ENCODE data around the gene PIM3.
A peak's percentile ranks its signal among the peaks of the same experiment; 100 is the strongest.
"Not testable (repeated sequence)": the region's sequence is repeated elsewhere in the genome, so short reads cannot be mapped to it uniquely, and the experiment has no call there.

PIM3 gene

GRCh38 chr22:49981799-49982198 is 21.2 kb downstream of the PIM3 start:
- DNase-seq (ENCODE audit: extremely low read depth in 1 of 2, low read depth in 1 of 2) = not testable (repeated sequence)

- no peak for DNase-seq (ENCODE audit: extremely low read depth in 1 of 2, low read depth in 1 of 2)
Measured at GRCh38 chr22:49983148-49984042, 22.8 kb downstream of the PIM3 start.

GRCh38 chr22:49986325-49986724 is 25.8 kb downstream of the PIM3 start:
- DNase-seq (ENCODE audit: extremely low read depth in 1 of 2, low read depth in 1 of 2) = no peak

- not testable (repeated sequence) for DNase-seq (ENCODE audit: extremely low read depth in 1 of 2, low read depth in 1 of 2)
Measured at GRCh38 chr22:49989826-49990225, 29.3 kb downstream of the PIM3 start.

DNA sequence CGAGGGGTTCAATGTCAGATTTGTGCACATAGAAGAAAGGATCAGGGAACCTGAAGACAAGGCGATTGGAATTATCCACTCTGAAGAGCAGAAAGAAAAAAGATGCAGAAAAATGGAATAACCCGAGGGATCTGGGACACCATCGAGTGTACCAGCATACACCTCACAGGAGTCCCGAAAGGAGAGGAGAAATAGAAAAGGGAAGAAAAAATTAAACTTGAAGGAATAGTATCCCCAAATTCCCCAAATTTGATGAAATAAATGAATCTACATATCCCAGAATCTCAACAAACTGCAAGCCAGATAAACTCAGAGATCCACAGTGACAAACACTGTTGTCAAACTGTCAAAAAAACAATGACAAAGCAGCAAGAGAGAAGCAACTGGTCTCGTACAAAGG is 30.6 kb downstream of the PIM3 start:
- DNase-seq (ENCODE audit: extremely low read depth in 1 of 2, low read depth in 1 of 2) = no peak

DNA sequence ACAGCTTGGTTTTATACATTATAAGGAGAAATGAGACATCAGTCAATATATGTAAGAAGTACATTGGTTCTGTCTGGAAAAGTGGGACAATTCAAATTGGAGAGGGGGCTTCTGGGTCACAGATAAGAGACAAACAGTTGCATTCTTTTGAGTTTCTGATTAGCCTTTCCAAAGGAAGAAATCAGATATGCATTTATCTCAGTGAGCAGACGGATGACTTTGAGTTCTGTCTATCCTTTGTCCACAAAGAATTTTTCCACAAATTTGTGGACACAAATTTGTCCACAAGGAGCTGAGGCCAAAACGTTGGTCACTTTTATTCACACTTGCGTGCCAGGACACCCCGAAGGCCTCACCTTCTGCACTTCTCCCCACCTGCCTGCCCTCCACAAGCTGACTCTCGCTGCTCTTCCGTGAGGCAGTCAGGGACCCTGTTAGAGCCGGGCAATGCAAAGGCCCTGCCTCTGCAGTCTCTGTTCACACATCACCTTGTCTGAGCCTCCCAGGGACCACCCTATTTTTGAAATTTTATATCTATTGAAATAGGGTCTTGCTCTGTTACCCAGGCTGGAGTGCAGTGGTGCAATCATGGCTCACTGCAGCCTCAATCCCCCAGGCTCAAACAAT is 31.4 kb downstream of the PIM3 start:
- no peak for DNase-seq (ENCODE audit: extremely low read depth in 1 of 2, low read depth in 1 of 2)

GRCh38 chr22:49992921-49993648 is 32.5 kb downstream of the PIM3 start:
- peak in 1 of 2 donors; percentile 58 for DNase-seq (ENCODE audit: extremely low read depth in 1 of 2, low read depth in 1 of 2)

- DNase-seq (ENCODE audit: extremely low read depth in 1 of 2, low read depth in 1 of 2) = no peak
Measured at GRCh38 chr22:49993649-49994360, 33.2 kb downstream of the PIM3 start.

DNA sequence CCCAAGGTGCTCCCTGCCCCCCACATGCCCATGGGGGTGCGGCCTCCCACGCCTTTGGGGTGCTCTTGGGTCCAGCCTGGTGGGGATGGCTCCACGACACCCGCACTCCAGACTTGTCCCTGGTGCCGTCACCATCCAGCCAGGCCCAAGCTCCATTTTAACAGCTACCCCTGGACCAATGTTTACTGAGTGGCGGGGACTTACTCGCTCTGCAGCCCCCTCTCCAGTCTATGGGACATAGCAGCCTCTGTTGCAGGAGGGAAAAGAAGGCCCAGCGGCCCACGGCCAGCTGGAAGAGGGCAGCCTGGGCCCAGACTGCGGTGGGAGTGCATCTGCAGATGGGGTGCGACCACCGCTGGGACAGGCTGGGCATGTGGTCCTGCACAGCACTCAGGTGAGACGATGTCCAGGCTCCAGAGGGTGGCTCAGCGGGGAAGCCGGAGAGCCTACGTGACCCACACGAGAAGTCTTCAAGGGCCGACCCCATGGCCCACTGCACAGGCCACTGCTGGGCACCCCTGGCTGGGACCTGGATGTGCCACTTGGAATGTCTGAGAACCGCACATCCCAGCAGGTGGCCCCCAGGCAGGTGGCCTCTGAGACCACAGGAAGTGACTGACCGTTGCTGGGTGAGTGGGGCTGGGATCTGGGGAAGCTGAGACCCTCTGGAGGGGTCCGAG is 33.9 kb downstream of the PIM3 start:
- no peak for DNase-seq (ENCODE audit: extremely low read depth in 1 of 2, low read depth in 1 of 2)

DNA sequence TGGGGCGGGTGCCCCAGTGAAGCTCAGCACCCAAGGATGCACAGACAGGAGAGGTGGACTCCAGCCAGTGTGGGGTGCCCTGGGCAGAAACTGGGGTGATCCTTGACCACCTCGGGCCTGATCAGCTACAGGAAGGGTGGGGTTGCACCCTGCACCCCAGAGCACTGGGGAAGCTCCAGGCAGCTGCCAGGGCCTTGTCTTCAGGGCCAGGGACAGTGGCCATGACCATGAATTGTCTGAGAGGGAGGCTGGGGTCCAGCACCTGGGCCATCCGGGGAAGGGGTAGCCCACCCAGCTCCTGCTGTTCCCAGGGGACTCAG is 34.4 kb downstream of the PIM3 start:
- DNase-seq (ENCODE audit: extremely low read depth in 1 of 2, low read depth in 1 of 2) = no peak

DNA sequence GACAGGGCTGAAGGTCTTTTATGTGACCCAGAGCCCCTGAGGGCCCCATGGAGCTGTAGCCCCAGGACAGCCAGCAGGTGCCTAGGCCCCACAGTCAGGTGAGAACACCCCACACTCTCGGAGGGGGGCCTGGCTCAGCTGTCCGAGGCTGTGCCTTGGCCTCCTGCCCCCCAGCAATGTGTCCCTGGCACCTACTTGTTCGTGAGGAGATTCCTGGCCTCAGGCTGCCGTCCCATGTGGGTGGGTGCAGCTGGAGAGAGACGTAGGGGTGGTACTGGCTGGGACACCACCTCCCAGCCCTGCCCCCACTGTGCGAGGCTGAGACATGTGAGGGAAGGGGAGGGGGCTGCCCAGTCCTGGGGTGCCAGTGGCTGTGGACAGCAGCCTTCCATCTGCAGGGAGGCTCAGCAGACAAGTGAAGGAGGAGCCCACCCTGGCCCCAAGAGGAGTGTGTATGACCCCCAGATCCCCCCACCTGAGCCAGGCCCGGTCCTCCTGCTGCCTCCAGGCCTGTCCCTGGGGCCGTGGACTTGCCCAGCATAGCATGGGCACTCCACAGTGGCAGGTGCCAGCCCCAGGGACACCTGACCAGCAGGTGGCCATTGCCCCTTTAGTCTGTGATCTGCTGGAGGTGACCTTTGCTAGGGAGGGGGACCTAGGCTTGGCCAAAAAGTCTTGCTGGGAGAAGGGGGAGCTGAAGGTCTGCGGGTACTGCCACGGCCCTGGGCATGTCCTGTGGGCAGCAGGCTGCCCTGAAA is 35.0 kb downstream of the PIM3 start:
- DNase-seq (ENCODE audit: extremely low read depth in 1 of 2, low read depth in 1 of 2) = no peak

- DNase-seq (ENCODE audit: extremely low read depth in 1 of 2, low read depth in 1 of 2) = no peak
Measured at GRCh38 chr22:49996119-49996517, 35.5 kb downstream of the PIM3 start.

DNA sequence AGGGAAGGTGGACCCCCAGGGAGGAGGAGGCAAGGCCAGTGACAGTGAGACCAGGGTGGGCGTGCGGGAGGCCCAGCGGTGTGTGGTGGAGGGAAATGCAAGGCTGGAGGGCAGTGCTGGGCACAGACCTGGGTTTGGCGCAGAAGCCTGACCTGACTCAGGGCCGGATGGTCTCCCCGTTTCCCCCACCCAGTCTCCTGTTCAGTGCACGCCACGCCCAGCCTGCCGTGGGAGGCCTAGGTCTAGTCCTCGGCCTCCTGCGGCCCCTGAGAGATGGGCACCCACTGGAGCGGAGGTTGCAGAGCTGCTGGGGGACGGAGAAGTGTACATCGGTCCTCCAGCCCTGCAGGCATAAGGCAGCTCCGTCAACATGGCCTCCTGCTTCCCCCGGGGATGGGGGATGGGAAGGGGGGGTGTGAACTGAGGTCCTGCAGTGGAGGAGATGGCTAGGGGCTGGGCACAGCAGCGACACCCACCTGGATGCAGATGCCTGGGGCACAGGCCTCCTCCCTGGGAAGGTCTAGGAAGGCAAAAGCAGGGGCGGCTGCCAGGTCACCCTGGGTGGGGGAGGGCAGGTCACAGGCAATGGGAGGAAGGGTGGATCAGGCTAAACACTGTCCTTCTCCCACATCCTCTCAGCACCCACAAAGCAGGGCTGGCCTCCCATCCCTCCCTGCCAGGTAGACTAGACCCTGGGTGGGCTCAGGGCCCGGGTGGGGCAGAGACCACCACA is 36.1 kb downstream of the PIM3 start:
- DNase-seq (ENCODE audit: extremely low read depth in 1 of 2, low read depth in 1 of 2) = no peak

GRCh38 chr22:49997251-49997599 is 36.7 kb downstream of the PIM3 start:
- no peak for DNase-seq (ENCODE audit: extremely low read depth in 1 of 2, low read depth in 1 of 2)

GRCh38 chr22:49997932-49998717 is 37.6 kb downstream of the PIM3 start:
- DNase-seq (ENCODE audit: extremely low read depth in 1 of 2, low read depth in 1 of 2) = no peak

- DNase-seq (ENCODE audit: extremely low read depth in 1 of 2, low read depth in 1 of 2) = no peak
Measured at GRCh38 chr22:49998718-49999062, 38.1 kb downstream of the PIM3 start.

GRCh38 chr22:49999063-49999945 is 38.7 kb downstream of the PIM3 start:
- DNase-seq (ENCODE audit: extremely low read depth in 1 of 2, low read depth in 1 of 2) = no peak
